Measurements from ENCODE around the gene KLK12. TPM values are rescaled to one million over a fixed set of nuclear protein-coding genes. Genes with fewer than 3 reads are reported as not detected.

Gene KLK12, protein sequence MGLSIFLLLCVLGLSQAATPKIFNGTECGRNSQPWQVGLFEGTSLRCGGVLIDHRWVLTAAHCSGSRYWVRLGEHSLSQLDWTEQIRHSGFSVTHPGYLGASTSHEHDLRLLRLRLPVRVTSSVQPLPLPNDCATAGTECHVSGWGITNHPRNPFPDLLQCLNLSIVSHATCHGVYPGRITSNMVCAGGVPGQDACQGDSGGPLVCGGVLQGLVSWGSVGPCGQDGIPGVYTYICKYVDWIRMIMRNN
- not detected for polyA plus RNA-seq (ENCODE audit: insufficient read length in 10 of 10)
- long read RNA-seq, donor 1: 0 reads
- long read RNA-seq, donor 2: 0 reads
- long read RNA-seq, donor 3: 0 reads
- long read RNA-seq, donor 4: 0 reads
- long read RNA-seq, donor 5: 0 reads
- long read RNA-seq, donor 6: 0 reads
- long read RNA-seq, donor 7: 0 reads
- long read RNA-seq, donor 8: 0 reads
- long read RNA-seq, donor 9: 0 reads

DNA sequence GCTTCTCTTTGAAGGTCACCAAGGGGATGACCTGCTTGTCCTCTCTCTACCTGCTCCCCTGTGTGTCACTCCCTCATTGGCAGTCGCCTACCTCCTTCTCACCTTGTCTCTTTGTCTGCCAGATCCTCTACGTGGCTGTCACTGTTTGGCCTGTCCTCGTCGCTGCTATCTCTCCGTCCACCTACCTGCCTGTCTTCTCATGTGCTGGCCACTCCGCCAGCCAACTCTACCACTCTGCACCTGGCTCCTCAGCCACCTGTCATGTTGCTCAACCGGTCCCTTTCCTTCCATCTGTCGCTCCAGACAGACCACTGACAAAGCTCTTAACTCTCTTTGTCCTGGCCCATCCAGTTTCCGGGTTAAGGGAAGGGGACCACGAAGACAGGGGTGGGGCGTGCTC is at the start of gene KLK12:
Gene KLK12, minus strand, starts transcription at position 299 of the 400 bp plus-strand sequence. CDS start 381 bp downstream, outside the sequence.
- DNase-seq: no peak

DNA sequence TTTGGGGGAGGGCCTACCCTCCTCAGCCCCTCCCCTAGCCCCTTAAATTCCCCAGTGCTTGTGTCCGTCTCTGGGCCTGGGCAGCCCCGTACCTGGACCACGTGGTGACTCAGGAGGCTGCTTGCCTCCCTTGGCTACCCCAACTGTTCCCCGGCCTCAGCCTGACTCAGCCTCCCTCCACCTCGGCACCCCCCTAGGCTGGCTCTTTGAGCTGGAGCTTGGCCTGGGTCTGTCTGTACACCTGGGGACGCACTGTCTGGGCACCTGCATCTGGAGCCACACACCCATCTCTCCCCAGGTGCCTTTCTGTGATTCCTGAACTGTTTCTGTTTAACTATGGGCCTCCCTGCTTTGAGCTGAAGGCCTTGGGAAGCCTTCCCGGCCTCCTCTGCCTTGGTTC is 49.7 kb upstream of the KLK12 start:
- no peak for DNase-seq

DNA sequence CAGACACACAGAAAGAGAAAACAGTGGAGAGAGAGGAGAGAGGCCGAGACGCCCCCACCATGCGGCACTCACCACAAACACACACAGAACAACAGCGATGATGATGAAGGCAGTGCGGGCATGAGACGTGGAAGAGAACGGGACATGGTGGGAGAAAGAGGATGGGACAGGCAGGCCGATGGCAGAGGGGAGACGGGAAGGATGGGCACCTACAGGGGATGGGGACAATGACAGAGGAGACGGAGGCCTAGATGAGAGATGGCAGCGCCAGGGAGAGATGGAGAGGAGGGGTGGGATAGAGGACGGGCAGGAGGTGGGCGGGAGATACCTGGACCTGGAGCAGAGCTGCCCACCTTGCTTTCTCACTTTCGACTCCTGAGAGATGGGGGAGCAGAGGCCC is 49.0 kb upstream of the KLK12 start:
- DNase-seq: no peak

DNA sequence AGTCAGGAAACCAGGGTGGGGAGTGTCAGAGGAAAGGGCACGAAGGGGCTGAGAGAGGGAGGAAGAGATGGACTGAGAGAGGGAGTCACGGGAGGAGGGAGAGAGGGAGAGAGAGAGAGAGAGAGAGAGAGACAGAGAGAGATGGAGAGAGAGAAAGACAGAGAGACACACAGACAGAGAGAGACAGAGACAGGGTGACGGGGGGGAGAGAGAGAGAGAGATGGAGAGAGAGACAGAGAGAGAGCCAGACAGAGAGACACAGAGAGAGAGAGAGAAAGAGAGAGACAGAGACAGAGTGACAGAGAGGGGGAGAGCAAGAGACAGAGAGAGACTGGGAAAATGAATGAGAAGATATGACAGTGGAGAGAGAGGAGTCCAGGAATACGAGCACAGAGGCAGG is 48.4 kb upstream of the KLK12 start:
- DNase-seq: no peak

DNA sequence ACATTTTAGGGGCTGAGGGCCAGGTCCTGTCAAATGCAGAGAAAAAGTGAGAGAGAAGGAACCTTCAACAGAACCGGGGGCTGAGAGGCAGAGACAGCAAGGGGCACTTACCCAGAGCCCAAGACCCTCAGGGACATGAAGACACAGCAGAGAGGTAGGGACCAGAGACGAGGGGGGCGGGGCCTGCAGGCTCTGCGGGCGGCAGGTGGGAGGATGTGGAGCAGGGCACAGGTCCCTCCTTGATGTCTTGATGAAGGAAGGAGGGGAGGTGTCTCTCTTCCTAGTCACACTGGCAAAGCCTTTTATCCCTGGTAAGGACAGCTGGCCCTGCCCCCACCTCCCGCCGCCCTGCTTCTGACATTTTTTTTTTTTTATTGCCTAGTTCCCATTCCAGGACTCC is 47.8 kb upstream of the KLK12 start, which contains the start of gene KLK14:
Gene KLK14, minus strand, starts transcription at position 277 of the 400 bp plus-strand sequence. Its CDS starts 273 bp downstream, at position 4.
- DNase-seq: no peak

DNA sequence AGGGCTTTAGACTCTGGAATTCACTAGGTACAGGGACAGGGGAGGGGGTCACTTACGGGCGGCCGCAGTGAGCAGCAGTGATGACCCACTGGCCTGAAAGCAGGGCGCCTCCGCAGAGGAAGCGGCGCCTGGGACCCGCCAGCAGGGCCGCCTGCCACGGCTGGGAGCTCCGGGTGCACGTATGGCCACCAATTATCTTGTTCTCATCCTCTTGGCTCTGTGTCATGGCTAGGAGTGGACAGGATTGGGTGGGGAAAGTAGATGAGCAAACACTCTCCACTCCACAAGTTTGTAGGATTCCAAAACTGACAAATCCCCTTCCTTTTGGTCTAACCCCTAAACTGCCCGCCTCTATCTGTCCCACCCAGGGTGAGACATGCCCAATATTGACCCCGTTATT is 46.7 kb upstream of the KLK12 start:
- DNase-seq: no peak

DNA sequence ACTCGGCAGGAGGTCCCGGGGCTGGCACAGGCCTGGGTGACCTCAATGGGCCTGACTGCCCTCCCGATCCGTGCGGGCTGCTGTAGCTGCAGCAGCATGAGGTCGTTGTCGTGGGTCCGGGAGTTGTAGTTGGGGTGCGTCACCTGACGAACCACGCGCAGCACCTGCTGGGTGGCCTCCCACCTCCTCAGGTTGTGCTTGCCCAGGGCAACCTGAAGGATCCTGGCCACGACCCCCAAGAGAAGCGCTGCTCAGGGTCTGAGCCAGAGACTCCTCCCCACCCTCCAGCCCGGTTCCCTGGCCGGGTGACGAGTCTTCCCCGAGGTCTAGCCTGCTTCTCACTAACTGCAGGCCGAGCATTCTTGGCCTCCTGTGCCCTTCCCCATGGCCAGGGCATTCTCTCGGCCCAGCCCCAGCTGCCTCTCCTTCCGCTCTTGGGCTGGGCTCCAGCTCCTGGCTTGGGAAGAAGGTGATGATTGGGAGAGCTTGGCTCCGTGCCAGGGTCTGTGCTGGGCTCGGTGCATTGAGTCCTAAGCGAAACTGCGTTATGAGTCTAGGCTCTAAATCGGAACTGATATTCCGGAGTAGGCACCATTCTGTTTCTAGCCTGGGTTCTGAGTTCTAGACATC is 44.8 kb upstream of the KLK12 start:
- DNase-seq: no peak

DNA sequence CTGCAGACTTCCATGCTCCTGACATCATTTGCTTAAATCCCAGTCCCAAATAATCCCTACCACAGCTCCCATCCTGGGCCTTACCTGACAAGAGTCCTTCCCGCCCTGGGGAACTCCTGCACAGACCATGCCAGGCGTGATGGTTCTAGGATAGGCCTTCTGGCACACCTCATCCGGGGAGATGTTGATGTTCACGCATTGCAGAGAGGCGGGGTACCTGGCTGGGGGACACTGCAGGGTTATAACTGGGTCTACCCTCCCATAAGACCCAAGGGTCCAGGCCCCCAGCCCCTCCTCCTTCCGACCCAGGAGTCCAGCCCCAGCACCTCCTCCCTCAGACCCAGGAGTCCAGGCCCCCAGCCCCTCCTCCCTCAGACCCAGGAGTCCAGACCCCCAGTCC is 43.9 kb upstream of the KLK12 start:
- no peak for DNase-seq

DNA sequence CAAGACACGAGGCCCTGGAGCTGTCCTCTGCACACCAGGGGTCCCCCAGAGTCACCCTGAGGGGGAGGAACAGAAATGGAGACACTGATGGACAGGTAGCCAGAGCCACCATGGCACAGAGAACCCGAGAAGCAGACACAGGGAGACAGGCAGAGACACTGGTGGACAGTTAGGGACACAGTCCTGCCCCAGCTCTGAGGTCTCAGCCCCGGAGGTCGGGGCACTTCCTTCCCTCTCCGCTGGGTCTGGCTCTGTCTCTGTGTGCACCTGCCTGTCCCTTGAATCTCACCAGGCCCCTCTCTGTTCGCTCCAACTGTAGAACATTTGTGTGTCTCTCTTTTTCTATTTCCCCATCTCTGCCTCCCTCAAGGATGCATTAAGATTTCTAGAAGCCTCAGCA is 43.3 kb upstream of the KLK12 start:
- no peak for DNase-seq

DNA sequence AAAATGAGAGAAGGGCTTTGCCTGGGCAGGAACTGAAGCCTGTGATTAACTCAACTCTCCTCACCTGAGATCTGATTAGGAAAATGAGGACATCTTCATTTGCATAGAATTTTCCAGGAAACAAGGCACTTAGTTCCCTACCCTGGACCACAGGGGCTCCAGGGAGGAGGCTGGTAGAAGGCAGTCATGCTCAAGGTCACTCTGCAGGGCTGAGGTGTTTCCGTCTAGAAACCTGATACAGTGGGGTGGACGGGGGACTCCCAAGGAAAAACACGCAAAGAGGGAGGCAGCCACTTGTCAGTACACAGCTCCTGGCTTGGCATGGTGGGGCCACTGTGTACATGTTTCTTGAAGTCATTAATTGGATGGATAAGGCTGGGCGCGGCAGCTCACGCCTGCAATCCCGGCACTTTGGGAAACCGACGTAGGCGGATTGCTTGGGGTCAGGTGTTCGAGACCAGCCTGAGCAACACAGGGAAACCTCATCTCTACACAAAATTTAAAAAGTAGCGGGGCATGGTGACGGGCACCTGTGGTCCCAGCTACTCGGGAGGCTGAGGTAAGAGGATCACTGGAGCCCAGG is 41.9 kb upstream of the KLK12 start:
- no peak for DNase-seq

DNA sequence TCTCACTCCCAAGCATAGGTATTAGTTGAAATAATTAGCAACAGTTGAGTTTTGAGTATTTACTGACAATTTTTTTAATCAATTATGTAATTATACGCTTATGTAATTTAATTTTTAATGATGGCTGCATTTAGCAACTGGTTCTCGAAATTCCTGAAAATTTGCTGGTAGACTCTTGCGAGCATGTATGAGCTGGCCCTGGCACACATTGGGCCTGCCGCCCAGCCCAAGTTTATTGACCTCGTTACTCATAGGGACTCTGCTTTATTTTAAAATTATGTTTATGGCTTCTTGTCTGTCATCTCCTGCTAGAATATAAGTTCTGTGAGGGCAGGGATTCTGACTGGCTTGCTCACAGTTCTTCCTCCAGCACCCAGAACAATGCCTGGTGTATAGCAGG is 41.2 kb upstream of the KLK12 start:
- DNase-seq: no peak

DNA sequence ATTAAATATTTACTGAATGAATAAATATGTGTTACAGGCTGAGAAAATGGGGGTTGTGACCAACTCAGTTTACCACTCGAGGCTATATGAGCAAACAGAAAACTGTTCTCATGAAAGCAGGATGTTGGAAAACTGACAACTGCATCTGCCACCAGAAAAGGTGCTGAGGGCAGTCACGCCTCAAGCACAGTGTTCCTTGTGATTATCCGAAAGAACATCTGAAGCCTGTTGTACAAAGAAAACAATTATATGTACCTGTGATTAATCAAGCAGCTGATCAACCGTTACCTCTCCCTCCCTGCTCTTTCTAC is 36.2 kb upstream of the KLK12 start:
- no peak for DNase-seq

DNA sequence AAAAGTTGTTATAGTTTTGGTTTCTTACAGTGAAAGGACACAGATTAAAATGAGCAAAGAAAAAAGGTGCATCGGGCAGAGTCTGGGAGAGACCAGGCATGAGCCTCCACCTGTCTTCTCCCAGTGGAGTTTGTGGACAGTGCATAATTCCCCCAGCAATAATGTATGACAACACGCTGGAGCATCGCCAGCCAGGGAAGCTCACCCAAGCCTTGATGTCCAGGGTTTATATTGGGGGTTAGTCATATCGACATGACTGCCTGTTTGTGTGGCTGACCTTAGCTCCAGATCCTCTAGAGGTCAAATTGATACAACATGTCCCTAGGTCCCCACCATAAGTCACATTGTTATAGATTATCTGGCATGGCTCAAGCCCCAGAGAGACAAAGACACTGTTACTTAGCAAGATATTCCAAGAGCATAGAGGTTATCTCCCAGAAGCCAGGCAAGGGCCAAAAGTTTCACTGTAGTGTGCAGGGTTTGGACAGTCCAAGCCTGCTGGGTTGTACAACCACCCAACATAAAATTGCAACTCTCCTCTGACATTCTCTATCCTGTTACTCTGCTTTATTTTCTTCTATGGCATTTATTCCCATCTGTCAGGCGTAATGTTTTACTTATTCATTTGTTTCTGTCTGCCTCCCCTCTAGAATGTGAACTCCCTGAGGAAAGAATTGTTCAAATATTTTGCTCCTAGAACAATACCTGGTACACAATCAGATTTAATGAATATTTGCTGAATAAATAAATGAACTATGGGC is 35.7 kb upstream of the KLK12 start:
- DNase-seq: no peak

DNA sequence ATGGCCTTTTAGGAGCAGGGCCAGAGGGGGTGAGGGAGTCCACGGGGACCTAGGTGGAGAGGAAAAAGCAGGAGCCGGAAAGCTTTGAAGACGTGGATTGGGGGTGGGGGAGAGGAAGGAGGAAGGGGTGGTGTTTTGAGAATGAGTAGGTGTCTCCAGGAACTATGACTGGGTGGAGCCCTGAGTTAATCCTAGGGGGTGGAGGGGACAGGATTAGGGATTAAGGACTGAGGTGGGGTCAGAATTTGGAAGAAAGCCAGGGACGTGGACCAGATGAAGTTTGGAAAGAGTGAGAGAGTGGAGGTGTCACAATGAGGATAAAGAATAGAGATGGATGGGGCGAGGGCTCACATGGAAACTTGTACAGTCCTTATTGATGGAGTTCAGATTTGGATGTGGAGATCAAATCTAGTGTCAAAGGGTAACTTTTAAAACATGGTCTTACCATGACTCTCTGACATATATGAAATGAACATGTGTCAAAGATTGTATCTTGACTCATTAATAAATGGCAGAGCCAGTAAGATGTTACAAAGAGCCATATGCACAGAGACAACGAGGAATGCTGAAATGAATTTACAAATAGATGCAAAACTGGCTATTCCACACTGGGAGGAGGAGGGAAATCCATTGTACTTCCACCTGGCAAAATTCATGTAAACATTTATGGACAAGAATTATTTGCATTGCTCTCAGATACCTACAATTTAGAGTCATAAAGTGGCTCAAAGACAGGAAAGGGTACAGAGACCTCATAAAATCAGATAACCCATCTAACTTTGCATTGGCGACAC is 31.8 kb upstream of the KLK12 start:
- no peak for DNase-seq

DNA sequence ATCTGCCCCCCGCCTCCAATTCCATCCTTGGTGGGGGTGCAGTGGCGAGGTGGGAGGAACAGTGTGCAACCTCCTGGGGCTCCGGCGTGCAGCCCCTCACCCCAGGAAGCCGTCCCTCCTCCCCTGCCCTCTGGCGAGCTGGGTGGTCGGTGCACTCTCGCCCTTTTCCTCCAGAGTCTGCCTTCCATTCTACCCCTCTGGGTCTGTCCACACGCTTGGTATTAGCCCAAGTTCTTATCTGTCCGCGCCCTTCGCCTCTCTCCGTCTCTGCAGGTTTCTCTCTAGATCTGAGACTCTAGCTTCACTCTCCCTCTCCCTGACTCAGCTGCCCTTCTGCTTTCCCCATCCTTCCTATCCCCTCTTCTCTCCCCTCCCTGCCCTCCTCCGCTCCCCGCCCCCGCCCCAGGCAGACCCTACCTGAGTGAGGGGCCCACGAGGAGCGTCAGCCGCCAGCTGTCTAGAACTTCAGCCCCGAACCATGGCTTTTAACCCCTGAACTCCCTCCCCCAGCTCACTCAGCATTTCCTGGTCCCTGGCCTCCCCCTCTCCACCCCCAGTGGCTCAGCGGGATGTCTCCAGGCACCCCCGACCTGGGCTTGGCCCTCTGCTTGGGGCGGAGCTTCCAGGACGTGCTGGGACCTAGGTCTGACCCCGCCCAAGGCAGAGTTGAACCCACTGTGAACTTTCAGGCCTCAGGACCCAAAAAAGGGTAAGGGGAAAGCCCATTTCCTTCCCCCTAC is 30.6 kb upstream of the KLK12 start:
- DNase-seq: no peak

DNA sequence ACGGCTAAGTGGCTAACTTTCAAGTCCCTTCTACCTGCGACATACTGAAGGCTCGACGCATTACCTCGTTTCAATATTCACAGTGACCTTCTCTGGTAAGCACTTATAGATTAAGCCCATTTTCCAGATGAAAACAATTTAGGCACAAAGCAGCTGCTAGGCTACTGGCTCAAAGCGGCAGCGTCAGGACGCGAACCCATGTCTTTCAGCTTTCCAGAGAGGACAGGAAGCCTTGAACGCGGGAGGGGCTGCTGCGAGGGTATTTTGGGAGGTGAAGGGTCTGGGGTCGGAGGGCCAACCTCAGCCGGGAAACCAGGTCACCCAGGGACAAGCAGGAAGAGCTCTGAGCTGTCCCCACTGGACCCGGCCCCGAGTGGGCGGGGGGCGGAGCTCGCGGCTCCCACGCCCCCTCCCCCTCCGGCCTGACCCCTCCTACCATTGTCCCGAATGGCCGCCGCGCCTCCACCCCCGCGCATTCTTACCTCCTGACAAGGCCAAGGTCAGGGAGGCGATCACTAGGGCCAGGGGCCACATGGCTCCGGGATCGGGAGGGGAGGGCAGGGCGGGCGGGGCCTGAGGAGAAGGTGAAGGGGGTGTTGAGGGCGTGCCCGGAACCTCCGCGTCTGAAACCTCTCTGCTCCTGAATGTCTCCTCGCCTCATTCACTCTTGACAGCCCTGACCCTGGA is 29.9 kb upstream of the KLK12 start, which contains the start of gene KLK13:
Gene KLK13, minus strand, starts transcription at position 559 of the 687 bp plus-strand sequence. Its CDS starts 25 bp downstream, at position 534.
- DNase-seq: no peak

DNA sequence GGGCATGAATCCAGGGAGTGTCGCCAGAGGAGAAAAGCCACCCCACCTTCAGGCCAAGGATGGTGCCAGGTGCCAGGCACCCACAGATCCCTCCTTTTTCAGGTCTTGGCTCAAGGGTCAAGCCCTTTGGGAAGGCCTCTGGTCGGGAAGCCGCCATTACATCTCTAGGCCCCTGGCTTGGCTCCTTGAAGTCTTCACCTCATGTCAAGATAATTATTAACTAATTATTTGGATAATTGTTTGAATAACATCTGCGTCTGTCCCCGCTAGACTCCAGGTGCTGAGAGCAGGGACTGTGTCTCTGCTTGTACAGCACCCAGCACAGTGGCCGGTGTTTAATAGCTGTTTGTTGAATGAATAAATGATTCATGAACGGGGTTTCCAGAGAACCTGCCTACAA is 28.9 kb upstream of the KLK12 start:
- no peak for DNase-seq

DNA sequence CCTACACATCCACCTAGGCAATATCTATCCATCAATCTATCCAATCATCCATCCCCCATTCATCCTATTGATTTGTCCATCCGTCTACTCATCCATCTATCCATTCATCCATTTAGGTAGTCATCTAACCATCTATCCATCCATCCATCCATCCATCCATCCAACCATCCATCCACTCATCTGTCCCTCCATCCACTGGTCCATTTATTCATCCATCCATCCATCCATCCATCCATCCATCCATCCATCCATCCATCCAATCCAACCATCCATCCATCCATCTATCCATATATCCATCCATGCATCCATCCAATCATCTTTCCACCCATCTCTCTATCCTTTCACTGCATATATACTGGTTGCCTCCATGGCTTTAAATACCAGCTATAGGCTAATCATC is 26.2 kb upstream of the KLK12 start:
- no peak for DNase-seq

DNA sequence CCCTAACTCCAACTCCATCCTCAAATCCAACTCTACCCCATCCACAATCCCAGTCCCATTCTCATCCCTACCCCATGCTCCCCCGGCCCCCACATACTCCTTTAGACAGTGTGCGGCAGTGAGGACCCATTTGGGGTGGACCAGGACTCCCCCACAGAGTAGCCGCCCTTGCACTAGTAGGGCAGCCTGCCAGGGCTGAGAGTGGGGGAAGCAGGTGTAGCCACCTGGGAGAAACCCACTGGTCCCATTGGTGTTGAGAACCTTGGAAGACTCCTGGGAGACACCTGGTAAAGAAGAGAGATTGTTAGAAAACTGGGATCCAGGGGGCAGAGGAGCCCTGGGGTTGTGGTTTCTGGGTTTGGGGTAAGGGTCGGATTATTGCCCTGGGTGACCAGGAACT is 25.5 kb upstream of the KLK12 start:
- no peak for DNase-seq

DNA sequence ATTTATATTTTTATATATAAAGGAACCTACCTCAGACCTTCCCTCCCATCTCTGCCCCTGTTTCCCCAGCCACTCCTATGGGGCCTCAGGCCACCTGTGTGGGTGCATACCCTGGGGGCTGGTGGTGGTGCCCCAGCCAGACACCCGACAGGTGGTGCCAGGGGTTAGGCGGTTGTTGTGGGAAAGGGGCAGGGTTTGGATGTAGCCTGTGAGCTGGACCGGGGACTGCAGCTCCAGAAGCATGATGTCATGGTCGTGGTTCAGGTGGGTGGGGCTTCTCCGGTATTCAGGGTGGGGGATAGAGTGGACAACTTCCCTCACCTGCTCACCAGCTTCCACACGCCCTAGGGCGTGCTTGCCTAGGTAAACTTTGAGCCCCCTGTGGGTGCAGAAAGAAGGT is 24.9 kb upstream of the KLK12 start:
- DNase-seq: no peak
